COR-L47 (cell line): ENCODE data around the gene TMEM271.

Experiments used
- DNase-seq: peaks from one replicate; lab custom pipeline; 2025; lab: John Stamatoyannopoulos, UW

TMEM271 gene

DNA sequence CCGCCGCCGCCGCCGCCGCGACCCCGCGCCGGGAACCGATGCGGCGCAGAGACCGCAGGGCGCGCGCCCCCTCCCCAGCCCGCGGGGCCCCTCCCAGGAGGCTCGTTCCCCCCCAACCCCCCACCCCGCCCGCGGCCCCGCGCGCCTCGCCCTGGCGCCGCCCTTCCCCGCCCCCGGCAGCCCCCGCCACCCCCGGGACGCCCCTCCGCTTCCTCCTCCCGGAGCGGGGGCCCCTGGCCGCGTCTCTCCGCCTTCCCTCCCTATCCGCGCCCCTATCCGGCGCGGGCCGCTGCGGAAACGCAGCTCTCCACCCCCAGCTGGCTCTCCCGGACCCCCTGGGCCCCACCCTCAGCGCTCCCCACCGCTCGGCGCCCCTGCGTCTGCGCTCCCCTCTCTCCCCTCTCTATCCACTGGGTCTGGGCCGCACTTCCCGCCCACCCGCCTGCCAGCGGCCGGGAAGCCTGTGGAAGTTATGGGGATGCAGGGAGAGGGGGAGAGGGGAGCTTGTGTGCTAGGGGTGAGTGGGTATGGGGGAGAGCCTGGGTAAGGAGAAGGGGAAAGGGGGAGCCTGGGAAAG is at the start of gene TMEM271:
TSS of gene TMEM271 (minus strand) at position 51 of the 577 bp plus-strand sequence. CDS start 233 bp downstream, outside the sequence.
- DNase-seq: no peak

DNA sequence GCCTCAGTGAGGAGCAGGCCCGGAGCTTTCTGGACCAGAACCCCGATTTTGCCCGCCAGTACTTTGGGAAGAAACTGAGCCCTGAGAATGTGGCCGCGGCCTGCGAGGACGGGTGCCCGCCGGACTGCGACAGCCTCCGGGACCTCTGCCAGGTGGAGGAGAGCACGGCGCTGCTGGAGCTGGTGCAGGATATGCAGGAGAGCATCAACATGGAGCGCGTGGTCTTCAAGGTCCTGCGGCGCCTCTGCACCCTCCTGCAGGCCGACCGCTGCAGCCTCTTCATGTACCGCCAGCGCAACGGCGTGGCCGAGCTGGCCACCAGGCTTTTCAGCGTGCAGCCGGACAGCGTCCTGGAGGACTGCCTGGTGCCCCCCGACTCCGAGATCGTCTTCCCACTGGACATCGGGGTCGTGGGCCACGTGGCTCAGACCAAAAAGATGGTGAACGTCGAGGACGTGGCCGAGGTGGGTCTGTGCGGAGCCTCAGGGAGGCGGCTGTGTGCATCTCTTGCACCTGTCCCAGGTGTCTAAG is 49.6 kb upstream of the TMEM271 start:
- DNase-seq: no peak

DNA sequence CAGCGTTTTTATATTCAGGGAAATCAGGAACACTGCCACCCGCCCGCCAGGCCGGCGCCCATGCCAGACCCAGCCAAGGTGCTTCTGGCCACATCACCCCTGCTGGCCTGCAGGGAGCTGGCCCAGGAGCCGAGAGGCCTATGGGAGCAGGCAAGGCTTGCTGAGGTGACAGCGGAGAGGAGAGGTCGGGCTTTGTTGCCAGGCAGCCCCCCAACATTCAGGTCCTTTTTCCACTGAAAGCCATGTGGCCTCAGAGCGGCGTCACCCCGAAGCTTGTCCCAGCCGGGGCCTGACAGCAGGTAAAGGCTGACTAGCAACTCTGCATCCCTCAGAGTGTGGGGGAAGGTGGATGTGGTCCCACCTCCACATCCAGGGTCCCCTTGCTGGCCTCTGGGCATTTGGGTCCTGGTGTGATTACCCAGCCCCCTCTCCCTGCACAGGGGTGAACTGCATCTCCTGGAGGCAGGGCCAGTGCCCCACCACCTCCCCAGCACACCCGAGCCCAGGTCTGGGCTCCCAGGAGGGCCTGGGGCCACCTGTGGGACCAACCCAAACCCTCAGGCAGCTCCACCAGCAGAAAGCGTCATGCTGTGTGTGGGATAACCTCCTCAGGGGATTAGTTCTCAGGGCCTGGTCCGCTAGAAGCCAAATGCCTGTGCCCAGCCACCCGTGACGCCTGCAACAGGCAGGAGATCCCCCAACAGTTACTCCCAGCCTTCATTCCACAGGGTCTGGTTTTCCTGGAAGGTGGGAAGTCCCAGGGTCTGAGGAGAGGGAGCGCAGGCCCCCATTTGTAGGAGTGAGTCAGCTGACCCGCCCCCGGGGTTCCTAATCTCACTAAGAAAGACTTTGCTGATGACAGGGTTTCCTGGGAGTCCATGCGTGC is 48.9 kb upstream of the TMEM271 start, which contains the start of gene PDE6B:
TSS of gene PDE6B (plus strand) at position 869 of the 886 bp plus-strand sequence. CDS start 54 bp downstream, outside the sequence.
- DNase-seq: no peak

DNA sequence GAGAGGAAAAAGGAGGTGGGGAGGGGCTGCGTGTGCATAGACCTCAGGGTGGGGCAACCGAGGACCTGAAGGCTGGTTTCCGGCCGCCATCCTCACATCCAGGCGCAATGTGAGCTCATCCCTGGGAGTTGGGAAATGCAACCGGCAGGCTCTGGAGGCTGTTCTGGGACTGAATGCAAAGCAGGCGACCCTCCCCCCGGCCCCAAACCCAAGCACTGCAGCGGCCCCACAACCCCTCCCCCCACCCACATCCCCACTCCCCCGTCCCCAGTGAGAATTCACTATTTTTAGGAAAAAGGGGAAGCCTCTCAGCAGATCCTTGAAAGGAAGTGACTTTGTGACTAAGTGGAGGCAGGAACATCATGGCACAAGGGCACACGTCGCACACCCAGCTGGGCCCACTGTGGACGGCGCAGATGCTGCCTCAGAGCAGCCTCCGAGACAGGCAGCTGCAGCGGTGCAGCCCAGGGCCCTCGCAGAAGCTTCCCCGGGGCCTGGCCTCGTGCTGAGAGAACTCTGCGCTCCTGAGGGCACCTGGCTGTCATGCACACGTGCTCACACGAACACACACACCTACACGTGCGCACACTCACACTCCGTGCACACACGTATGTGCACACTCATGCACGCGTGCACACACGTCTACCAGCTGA is 47.9 kb upstream of the TMEM271 start:
- no peak for DNase-seq

DNA sequence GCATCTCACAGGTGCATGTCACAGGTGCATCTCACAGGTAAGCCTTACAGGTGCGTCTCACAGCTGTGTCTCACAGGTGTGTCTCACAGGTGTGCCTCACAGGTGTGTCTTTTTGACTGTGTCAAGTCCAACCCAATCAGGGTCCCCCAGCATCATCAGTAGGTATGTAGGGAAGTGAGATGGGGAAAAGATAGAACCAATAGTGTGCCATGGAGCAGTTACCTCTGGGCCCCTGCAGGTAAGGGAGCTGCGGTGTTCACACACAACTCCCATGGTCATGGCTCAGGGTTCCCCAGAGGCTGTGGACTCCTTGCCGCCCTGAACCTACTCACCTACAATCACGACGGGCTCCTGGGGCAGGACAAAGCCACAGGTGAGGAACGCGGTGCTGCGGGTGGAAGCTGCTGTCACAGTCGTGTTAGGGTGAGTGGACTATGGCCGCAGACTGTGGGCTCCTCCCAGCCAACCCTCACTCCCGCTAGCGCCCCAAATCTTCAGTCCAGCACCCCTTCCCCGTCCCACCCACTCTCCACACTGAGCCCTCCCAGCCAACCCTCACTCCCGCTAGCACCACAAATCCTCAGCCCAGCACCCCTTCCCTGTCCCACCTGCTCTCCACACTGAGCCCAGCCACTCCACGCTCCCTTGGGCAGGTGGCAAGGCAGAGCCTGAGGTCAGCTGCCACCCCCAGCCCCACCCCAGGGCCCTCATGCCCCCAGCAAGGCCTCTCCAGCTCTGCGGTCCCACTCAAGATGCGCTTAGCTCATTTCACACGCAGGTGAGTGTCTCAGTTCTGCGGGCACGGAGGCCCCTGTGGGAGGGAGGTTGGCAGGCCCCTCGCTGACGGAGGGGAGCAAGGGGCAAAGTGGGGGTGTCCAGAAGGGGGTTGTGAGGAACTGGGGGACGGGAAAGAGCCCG is 47.2 kb upstream of the TMEM271 start:
- no peak for DNase-seq

- no peak for DNase-seq
These were observed 46.2 kb upstream of the TMEM271 start for GRCh38 chr4:622071-622995.

DNA sequence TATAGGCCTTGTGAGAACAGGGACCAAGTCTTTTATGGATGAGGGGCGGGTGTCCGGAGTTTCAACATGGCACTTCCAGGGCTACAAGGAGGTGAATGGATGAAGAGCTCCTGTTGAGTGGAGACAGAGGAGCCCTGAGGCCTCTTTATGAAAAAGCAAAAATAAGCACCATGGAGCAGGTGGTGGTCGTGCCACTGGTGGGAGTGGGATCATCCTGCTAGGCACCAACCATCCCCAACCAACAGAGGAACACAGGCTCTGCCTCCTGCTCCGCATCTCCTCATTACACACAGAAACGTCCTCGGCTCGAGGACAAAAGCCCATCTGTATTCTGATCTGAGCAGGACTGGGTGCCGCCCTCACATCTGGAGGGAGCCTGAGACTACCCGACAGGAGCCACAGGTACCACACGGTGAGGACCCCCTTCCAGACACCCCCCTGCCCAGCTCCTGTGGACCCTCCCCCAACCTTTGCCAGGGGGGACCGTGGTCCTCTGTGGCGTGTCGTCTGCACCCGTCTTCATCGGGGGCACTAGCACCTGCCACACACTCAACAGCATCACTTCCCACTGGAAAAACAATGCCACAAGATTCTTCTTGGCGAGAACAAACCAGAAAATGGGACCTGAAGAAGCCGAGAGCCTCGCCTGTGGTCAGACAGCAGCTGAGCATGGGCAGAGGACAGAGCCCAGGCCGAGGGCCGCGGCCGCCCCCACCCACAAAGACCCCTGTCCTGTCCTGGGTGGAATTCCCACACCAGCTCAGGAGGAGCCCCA is 45.4 kb upstream of the TMEM271 start:
- DNase-seq: no peak

DNA sequence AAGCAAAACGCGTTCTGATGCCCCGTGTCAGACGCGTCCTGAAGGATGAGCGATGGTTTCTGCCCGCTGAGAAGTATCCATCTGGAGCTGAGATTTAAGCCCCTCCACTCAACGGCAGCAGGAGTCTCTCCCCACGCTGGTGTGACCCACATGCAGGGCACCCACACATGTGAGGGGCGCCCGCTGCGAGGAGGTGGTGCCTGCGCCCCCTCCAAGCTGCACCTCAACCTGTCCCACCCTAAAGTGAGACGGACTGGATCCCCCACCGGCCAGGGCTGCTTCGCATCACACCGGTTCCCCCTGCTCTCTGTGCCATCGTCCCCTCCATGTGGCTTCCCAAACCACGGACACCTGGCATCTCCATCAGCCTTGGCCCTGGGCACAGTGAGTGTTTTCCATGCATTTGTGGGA is 44.8 kb upstream of the TMEM271 start:
- DNase-seq: no peak

- DNase-seq: no peak
These were observed 44.1 kb upstream of the TMEM271 start for GRCh38 chr4:620201-620600.

- DNase-seq: no peak
These were observed 41.8 kb upstream of the TMEM271 start for GRCh38 chr4:617644-618641.

DNA sequence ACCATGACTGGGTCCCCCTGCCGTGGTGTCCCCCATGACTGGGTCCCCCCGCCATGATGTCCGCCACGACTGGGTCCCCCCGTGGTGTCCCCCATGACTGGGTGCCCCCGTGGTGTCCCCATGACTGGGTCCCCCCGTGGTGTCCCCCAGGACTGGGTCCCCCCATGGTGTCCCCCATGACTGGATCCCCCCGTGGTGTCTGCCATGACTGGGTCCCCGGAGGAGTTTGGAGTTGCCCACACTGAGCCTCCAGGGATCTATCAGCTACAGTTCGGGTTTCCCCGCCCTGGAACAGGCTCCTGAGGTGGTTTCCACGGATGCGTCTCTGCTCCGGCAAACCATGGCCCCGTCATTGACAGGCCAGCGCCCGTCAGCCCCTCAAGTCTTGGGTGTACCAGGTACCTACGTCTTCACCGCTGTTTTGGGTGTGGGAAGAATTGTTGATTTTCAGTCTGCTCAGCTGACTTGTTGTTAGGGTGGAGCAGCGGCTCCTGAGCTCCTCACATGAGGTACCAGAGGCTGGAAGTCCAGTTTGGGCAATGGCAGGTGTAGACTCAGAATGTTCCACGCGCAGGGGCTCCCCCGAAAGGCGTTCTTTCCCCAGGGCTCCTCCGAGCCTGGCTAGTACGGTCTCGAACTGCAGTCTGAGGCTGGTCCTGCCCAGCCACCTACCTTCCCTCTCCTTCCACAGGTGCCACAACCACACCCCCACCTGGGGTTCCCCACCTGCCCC is 41.0 kb upstream of the TMEM271 start:
- DNase-seq: no peak

DNA sequence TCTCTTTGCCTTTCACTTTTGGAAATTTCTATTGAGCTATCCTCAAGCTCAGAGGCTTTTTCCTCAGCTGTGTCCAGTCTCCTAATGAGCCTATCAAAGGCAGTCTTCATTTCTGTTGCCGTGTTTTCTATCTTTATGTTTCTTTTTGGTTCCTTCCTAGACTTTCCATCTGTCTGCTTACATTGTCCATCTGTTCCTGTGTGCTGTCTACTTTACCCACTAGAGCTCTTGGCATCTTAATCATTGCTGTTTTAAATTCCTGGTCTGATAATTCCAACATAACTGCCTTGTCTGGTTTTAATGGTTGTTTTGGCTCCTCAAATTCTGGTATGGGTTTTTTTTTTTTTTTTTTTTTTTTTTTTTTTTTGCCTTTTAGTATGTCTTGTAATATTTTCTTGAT is 40.0 kb upstream of the TMEM271 start:
- no peak for DNase-seq

GRCh38 chr4:613126-613525 is 37.0 kb upstream of the TMEM271 start:
- no peak for DNase-seq

DNA sequence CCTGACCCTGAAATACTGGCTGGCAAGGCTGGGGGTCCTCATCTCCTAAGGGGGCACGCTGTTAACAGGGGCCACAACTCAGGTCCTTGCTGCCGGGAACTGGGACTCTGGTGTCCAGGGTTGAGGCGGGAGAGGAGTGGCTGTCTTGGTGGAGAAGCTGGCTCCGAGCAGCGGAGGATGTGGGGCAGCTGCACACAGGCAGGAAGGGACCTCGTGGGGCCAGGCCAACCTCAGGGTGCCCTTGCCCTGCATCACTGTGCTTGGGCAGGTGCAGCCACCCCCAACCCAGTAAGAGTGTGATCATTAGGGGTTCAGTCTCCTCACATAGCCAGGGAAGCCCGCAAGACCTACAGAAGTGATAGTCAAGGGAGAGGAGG is 36.6 kb upstream of the TMEM271 start:
- DNase-seq: no peak

GRCh38 chr4:612052-612748 is 36.1 kb upstream of the TMEM271 start:
- DNase-seq: no peak

DNA sequence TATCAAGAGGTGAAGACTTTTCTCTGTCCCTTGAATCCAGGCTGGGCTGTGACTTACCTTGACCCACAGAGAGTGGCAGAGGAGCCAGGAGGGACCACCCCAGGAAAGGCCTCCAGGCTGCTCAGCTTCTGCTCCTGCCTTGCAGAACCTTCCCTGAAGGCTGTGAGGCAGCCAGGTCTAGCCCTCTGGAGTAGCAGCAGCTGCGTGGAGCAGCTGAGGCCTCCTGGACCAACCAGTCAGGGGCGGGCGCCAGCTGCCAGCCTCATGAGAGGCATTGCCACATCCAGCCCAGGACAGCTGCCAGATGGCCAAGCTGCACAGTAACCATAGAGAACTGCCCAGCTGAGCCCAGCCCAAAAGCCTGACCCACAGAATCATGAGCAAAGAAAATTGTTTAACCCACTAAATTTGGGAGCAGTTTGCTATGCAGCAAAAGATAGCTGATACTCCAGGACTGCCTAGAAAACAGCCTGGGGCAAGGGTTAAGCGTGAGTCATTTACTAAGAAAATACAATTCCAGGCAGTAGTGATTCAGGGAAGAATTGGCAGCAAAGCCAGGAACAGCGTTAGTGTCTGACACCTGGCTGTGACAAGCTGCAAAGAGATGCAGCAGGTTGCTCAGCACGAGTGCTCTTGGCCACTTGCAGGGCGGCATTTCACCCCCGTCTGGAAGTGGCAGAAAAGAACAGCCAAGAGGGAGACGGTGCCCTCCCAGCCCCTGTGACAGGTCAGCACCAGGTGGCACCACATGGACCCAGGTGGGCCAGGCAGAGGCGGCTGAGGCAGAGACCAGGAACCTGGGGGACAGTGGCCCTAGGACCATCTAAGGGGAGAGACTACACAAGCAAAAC is 34.5 kb upstream of the TMEM271 start:
- DNase-seq: no peak
